Activated CD4-positive, alpha-beta memory T cell treated with anti-CD3 and anti-CD28 coated beads, Interleukin-2, amount 10 ng/mL, durations not matched to agents 7 days and 5 days (primary cell): Measurements from ENCODE around the gene KRTAP5-11. TPM values are rescaled to one million over a fixed set of nuclear protein-coding genes. Genes with fewer than 3 reads are reported as not detected.
"Not testable (repeated sequence)": the region's sequence is repeated elsewhere in the genome, so short reads cannot be mapped to it uniquely, and the experiment has no call there.

Experiments
- CTCF ChIA-PET: fragments of 350-600 bp; sonication (Branson Sonifier 250); formaldehyde crosslinking; loops from one replicate; lab custom pipeline; 2021; ENCODE audit warnings: antibody characterized with exemption, inconsistent platforms; lab: Charles Lee
- POLR2A ChIA-PET: fragments of 350-600 bp; sonication (Branson Sonifier 250); formaldehyde crosslinking; loops from one replicate; lab custom pipeline; 2021; ENCODE audit warnings: antibody characterized with exemption; lab: Charles Lee
- DNase-seq: peaks from one replicate; pipeline ENCODE4 v3.0.0-alpha.2; 2020
- H3K27ac Mint-ChIP-seq: one replicate; pipeline ENCODE4 v1.8.0; 2021; ENCODE audit warnings: mild to moderate bottlenecking, mixed read lengths
- H3K27me3 Mint-ChIP-seq: one replicate; pipeline ENCODE4 v1.8.0; 2021; ENCODE audit warnings: mixed read lengths
- H3K36me3 Mint-ChIP-seq: one replicate; pipeline ENCODE4 v1.8.0; 2021; ENCODE audit warnings: low read depth, mixed read lengths
- H3K4me1 Mint-ChIP-seq: one replicate; pipeline ENCODE4 v1.8.0; 2021; ENCODE audit warnings: mixed read lengths
- H3K4me3 Mint-ChIP-seq: one replicate; pipeline ENCODE4 v1.8.0; 2021; ENCODE audit warnings: mild to moderate bottlenecking, mixed read lengths
- H3K9me3 Mint-ChIP-seq: one replicate; pipeline ENCODE4 v1.8.0; 2021; ENCODE audit warnings: mixed read lengths
- total RNA-seq, 2 experiments: library from RNA; stranded (reverse); gene quantifications; one replicate each; pipeline ENCODE4 v1.2.3, GENCODE V29; 2021

The KRTAP5-11 gene
- total RNA-seq, 2 experiments from 2014 or later = not detected

- CTCF ChIA-PET = not testable (repeated sequence)
Observed at GRCh38 chr11:71604798-71605488, 22.3 kb upstream of the KRTAP5-11 start.

GRCh38 chr11:71603221-71603620 lies 20.5 kb upstream of the KRTAP5-11 start:
- H3K9me3 Mint-ChIP-seq, H3K4me3 Mint-ChIP-seq, H3K36me3 Mint-ChIP-seq, DNase-seq, H3K4me1 Mint-ChIP-seq, H3K27ac Mint-ChIP-seq, CTCF ChIA-PET, POLR2A ChIA-PET, H3K27me3 Mint-ChIP-seq: not testable (repeated sequence)

More at GRCh38 chr11:71604798-71605488, 22.3 kb upstream of the KRTAP5-11 start:
- peaks cover 13% of the 10 kb centered on the region for H3K27me3 Mint-ChIP-seq
- H3K36me3 Mint-ChIP-seq, H3K27ac Mint-ChIP-seq, H3K9me3 Mint-ChIP-seq, H3K4me1 Mint-ChIP-seq, H3K4me3 Mint-ChIP-seq, POLR2A ChIA-PET: not testable (repeated sequence)
- DNase-seq = peak; percentile 31

- H3K36me3 Mint-ChIP-seq, H3K27ac Mint-ChIP-seq, H3K9me3 Mint-ChIP-seq, H3K4me1 Mint-ChIP-seq, H3K27me3 Mint-ChIP-seq, CTCF ChIA-PET, H3K4me3 Mint-ChIP-seq, DNase-seq, POLR2A ChIA-PET: not testable (repeated sequence)
Observed at GRCh38 chr11:71589546-71589920, 6.9 kb upstream of the KRTAP5-11 start.

GRCh38 chr11:71588822-71589545 lies 6.3 kb upstream of the KRTAP5-11 start:
- CTCF ChIA-PET, H3K36me3 Mint-ChIP-seq, H3K27me3 Mint-ChIP-seq, H3K4me3 Mint-ChIP-seq, POLR2A ChIA-PET, H3K4me1 Mint-ChIP-seq, H3K27ac Mint-ChIP-seq, H3K9me3 Mint-ChIP-seq: not testable (repeated sequence)
- DNase-seq = peak; percentile 47

GRCh38 chr11:71588314-71588713 lies 5.6 kb upstream of the KRTAP5-11 start:
- H3K4me3 Mint-ChIP-seq, H3K4me1 Mint-ChIP-seq, H3K27ac Mint-ChIP-seq, CTCF ChIA-PET, POLR2A ChIA-PET, DNase-seq, H3K27me3 Mint-ChIP-seq, H3K36me3 Mint-ChIP-seq, H3K9me3 Mint-ChIP-seq: not testable (repeated sequence)

GRCh38 chr11:71585673-71586072 lies 3.0 kb upstream of the KRTAP5-11 start:
- POLR2A ChIA-PET, H3K27ac Mint-ChIP-seq, H3K4me1 Mint-ChIP-seq, CTCF ChIA-PET, H3K9me3 Mint-ChIP-seq, H3K27me3 Mint-ChIP-seq, DNase-seq, H3K4me3 Mint-ChIP-seq, H3K36me3 Mint-ChIP-seq: not testable (repeated sequence)

GRCh38 chr11:71582969-71583368 lies 294 bp upstream of the KRTAP5-11 start:
- CTCF ChIA-PET, H3K9me3 Mint-ChIP-seq, H3K4me3 Mint-ChIP-seq, DNase-seq, H3K4me1 Mint-ChIP-seq, POLR2A ChIA-PET, H3K27ac Mint-ChIP-seq, H3K36me3 Mint-ChIP-seq: not testable (repeated sequence)
- peaks cover 14% of the 10 kb centered on the region for H3K27me3 Mint-ChIP-seq

- H3K4me3 Mint-ChIP-seq = no peak overlapping the region
- no peak overlapping the region for H3K27ac Mint-ChIP-seq
- no peak for DNase-seq
- peaks cover 14% of the 10 kb centered on the region for H3K27me3 Mint-ChIP-seq
- H3K36me3 Mint-ChIP-seq = no peaks in the 10 kb centered on the region
- peaks cover 9% of the 10 kb centered on the region for H3K4me1 Mint-ChIP-seq
- CTCF ChIA-PET = no interaction called here
- POLR2A ChIA-PET = no interaction called here
- no peaks in the 10 kb centered on the region for H3K9me3 Mint-ChIP-seq
Observed at GRCh38 chr11:71581826-71582225, 849 bp downstream of the KRTAP5-11 start.

- Mint-ChIP-seq H3K4me1 (peaks cover 9% of the 10 kb centered on the region), H3K27ac (no peak overlapping the region), H3K36me3 (no peaks in the 10 kb centered on the region), H3K9me3 (no peaks in the 10 kb centered on the region), H3K27me3 (peaks cover 14% of the 10 kb centered on the region), H3K4me3 (no peak overlapping the region)
- CTCF ChIA-PET = interaction anchor here (0.8 kb wide), 1 partner anchor 33 kb away, joined by 3 read pairs; no protein-coding TSS in a partner anchor
- DNase-seq = peak; percentile 23
- POLR2A ChIA-PET = no interaction called here
Observed at GRCh38 chr11:71580057-71581003, 2.3 kb downstream of the KRTAP5-11 start.

- H3K4me1 Mint-ChIP-seq, DNase-seq, POLR2A ChIA-PET, CTCF ChIA-PET, H3K27ac Mint-ChIP-seq, H3K9me3 Mint-ChIP-seq, H3K36me3 Mint-ChIP-seq, H3K4me3 Mint-ChIP-seq: not testable (repeated sequence)
- peaks cover 14% of the 10 kb centered on the region for H3K27me3 Mint-ChIP-seq
Observed at GRCh38 chr11:71579513-71579912, 3.2 kb downstream of the KRTAP5-11 start.

- POLR2A ChIA-PET = no interaction called here
- no peak overlapping the region for H3K27ac Mint-ChIP-seq
- peaks cover 9% of the 10 kb centered on the region for H3K4me1 Mint-ChIP-seq
- H3K9me3 Mint-ChIP-seq = no peaks in the 10 kb centered on the region
- no peak for DNase-seq
- no peaks in the 10 kb centered on the region for H3K36me3 Mint-ChIP-seq
- no peak overlapping the region for H3K4me3 Mint-ChIP-seq
- peaks cover 14% of the 10 kb centered on the region for H3K27me3 Mint-ChIP-seq
- CTCF ChIA-PET = no interaction called here
Observed at GRCh38 chr11:71577469-71578004, 5.1 kb downstream of the KRTAP5-11 start.

- H3K27ac Mint-ChIP-seq, H3K9me3 Mint-ChIP-seq, CTCF ChIA-PET, POLR2A ChIA-PET, DNase-seq, H3K4me1 Mint-ChIP-seq, H3K36me3 Mint-ChIP-seq, H3K4me3 Mint-ChIP-seq: not testable (repeated sequence)
- peaks cover 12% of the 10 kb centered on the region for H3K27me3 Mint-ChIP-seq
Observed at GRCh38 chr11:71576688-71577465, 5.8 kb downstream of the KRTAP5-11 start.
